Gastrocnemius medialis (tissue), 4 donors: ENCODE data around the gene CDH23.

Experiments
- POLR2A ChIP-seq, 2 donors: fragments of 450-650 bp; IDR thresholded peaks; one replicate each; pipeline ENCODE4 v1.6.1; 2017; ENCODE audit warnings: antibody characterized with exemption in 2 of 2, mild to moderate bottlenecking in 2 of 2, moderate library complexity in 2 of 2
- TF ChIP-seq, protein P1 (sequence below), 5 experiments: fragments of 450-650 bp in 3 of 5; fragments of 200-600 bp in 2 of 5; sonication (generic) in 2 of 5; IDR thresholded peaks in 4 of 5; conservative IDR thresholded peaks in 1 of 5; 1 replicate in 4 of 5; 2 replicates in 1 of 5; pipeline ENCODE4 v1.5.1; 2016 to 2019; ENCODE audit warnings: antibody characterized with exemption in 5 of 5, mild to moderate bottlenecking in 3 of 5, moderate library complexity in 3 of 5

DNA sequence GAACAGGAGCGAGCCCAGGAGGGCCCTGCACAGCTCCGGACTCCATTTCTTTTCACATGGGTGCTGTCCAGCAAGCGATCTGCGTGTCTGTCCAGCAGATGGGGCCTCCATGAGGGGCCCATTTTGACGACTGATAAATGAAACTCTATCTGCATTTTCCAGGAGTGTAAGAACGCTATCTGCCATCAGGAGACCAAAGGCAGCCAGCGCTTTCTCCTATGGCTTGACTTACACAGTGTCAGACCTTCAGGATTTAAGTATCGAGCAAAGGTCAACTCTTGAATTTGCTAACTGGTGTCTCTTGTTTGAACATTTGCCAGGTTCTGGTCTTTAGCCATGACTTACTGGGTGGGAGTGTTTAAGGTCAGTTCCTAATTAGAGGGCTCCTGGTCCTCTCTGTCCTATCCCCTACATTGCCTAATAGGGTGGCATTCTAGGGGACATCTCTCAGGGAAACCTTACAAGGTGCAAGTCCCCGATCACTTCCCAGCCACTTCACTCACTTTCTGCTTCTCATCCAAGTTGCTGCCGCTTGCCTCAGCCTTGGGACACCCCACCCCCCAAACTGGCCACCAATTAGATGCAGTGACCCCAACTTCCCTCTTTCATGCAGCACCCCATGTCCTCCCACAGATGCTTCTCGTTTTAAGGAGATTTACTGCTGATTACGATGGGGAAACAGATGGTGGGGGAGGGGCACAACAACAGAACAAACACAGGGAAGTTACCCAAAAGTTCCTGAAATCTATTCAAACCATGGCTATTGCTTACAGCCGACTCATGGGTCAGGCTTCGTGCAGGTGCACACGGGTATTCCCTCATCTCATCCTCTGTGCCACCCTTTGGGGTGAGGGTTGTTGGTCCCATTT lies 356.6 kb downstream of the CDH23 start:
- TF ChIP-seq, protein P1, sequence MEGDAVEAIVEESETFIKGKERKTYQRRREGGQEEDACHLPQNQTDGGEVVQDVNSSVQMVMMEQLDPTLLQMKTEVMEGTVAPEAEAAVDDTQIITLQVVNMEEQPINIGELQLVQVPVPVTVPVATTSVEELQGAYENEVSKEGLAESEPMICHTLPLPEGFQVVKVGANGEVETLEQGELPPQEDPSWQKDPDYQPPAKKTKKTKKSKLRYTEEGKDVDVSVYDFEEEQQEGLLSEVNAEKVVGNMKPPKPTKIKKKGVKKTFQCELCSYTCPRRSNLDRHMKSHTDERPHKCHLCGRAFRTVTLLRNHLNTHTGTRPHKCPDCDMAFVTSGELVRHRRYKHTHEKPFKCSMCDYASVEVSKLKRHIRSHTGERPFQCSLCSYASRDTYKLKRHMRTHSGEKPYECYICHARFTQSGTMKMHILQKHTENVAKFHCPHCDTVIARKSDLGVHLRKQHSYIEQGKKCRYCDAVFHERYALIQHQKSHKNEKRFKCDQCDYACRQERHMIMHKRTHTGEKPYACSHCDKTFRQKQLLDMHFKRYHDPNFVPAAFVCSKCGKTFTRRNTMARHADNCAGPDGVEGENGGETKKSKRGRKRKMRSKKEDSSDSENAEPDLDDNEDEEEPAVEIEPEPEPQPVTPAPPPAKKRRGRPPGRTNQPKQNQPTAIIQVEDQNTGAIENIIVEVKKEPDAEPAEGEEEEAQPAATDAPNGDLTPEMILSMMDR (IDR thresholded peaks at IDR 0.05 in 4 of 5, conservative IDR thresholded peaks at IDR 0.05 in 1 of 5): no peak
- no peak for TF ChIP-seq POLR2A (IDR thresholded peaks at IDR 0.05)
